Measurements from ENCODE around the gene TEX19.

DNA sequence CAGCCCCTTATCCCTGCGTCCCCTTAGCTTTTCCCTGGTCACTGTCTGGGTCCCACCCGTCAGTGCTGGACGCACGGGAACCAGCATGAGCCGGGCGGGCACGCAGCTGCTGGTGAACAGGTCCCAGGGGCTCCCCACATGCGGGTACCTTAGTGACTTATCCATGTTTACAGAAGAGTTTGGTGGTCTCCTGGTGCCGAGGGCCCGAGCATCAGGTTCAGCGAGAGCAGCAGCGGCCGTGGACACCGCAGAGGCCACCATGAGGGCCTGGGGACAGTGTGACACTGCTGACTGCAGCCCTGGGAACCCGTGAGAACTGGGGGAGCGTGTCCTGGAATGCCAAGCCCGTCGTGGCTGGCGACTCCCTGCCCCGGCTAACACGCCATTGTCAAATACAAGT, 48.2 kb upstream of the TEX19 start:
- no peak for TF ChIP-seq CTCF (IDR thresholded peaks at IDR 0.05)
- no peak for TF ChIP-seq POLR2A (IDR thresholded peaks at IDR 0.05)
